ENCODE results near the gene SH3TC2. TPM values are rescaled to one million over a fixed set of nuclear protein-coding genes. Genes with fewer than 3 reads are reported as not detected.

The SH3TC2 gene
- total RNA-seq, 1 experiment from 2014 or later = 38.8 TPM

GRCh38 chr5:148972396-148972795 is 90.5 kb downstream of the SH3TC2 start:
- Histone ChIP-seq H2AFZ (0 out of 2 replicates have a peak overlapping the region, but pooled peaks have one; percentile 0), H3K4me2 (peak overlapping the region; percentile 53), H3K4me3 (no peak overlapping the region), H3K4me1 (replicated peaks; ENCODE audit: insufficient read depth) (peaks cover 59% of the 10 kb centered on the region), H3K36me3 (ENCODE audit: low read depth) (no peaks in the 10 kb centered on the region), H3F3A (ENCODE audit: insufficient read depth, low read depth) (peaks cover 34% of the 10 kb centered on the region), H3K27me3 (ENCODE audit: insufficient read depth, low read depth) (no peaks in the 10 kb centered on the region), H3K9me2 (ENCODE audit: insufficient read depth) (no peaks in the 10 kb centered on the region), H3K27ac (peak overlapping the region; percentile 94), H3K79me2 (ENCODE audit: low read depth) (no peaks in the 10 kb centered on the region), H4K20me1 (ENCODE audit: insufficient read depth) (no peaks in the 10 kb centered on the region), H3K9me3 (ENCODE audit: insufficient read depth, low read depth) (no peaks in the 10 kb centered on the region)
- DNase-seq = peak in 1 of 2 experiments; percentile 34
- CTCF ChIA-PET = interaction anchor here (1.0 kb wide), 1 partner anchor 60 kb away, joined by 3 read pairs; no protein-coding TSS in a partner anchor
- intact Hi-C loops (cut with micrococcal nuclease; ENCODE audit: unreplicated experiment) = no loop called here
- BruUV-seq (replicated peaks) = no TSS peak
- POLR2A ChIA-PET (ENCODE audit: unreplicated experiment) = interaction anchor here (1.0 kb wide), 1 partner anchor 58 kb away, joined by 7 read pairs; no protein-coding TSS in a partner anchor
- TF ChIP-seq EZH2 (IDR thresholded peaks at IDR 0.05; ENCODE audit: low read depth) (no peak), CTCF (conservative IDR thresholded peaks at IDR 0.05) (no peak)

- Histone ChIP-seq H4K20me1 (ENCODE audit: insufficient read depth) (no peaks in the 10 kb centered on the region), H3K4me3 (no peak overlapping the region), H3F3A (ENCODE audit: insufficient read depth, low read depth) (peaks cover 40% of the 10 kb centered on the region), H3K4me1 (replicated peaks; ENCODE audit: insufficient read depth) (peaks cover 56% of the 10 kb centered on the region), H3K4me2 (no peak overlapping the region), H3K9me3 (ENCODE audit: insufficient read depth, low read depth) (no peaks in the 10 kb centered on the region), H2AFZ (no peak overlapping the region), H3K36me3 (ENCODE audit: low read depth) (no peaks in the 10 kb centered on the region), H3K27ac (no peak overlapping the region), H3K9me2 (ENCODE audit: insufficient read depth) (no peaks in the 10 kb centered on the region), H3K27me3 (ENCODE audit: insufficient read depth, low read depth) (no peaks in the 10 kb centered on the region), H3K79me2 (ENCODE audit: low read depth) (no peaks in the 10 kb centered on the region)
- DNase-seq = peak in 1 of 2 experiments; percentile 17
- no peak for TF ChIP-seq EZH2 (IDR thresholded peaks at IDR 0.05; ENCODE audit: low read depth)
- no peak for TF ChIP-seq CTCF (conservative IDR thresholded peaks at IDR 0.05)
- POLR2A ChIA-PET (ENCODE audit: unreplicated experiment) = no interaction called here
- CTCF ChIA-PET = interaction anchor here (0.6 kb wide), 1 partner anchor 10 kb away, joined by 3 read pairs; no protein-coding TSS in a partner anchor
- BruUV-seq (replicated peaks) = no TSS peak
- intact Hi-C loops (cut with micrococcal nuclease; ENCODE audit: unreplicated experiment) = no loop called here
Measured at GRCh38 chr5:148970876-148971275, 92.0 kb downstream of the SH3TC2 start.

GRCh38 chr5:148970228-148970627 is 92.6 kb downstream of the SH3TC2 start:
- BruUV-seq (replicated peaks) = no TSS peak
- Histone ChIP-seq H3K9me2 (ENCODE audit: insufficient read depth) (no peaks in the 10 kb centered on the region), H3K36me3 (ENCODE audit: low read depth) (no peaks in the 10 kb centered on the region), H3K27ac (peak overlapping the region; percentile 54), H3K27me3 (ENCODE audit: insufficient read depth, low read depth) (no peaks in the 10 kb centered on the region), H2AFZ (0 out of 2 replicates have a peak overlapping the region, but pooled peaks have one; percentile 24), H3K4me3 (no peak overlapping the region), H3K4me1 (replicated peaks; ENCODE audit: insufficient read depth) (peaks cover 63% of the 10 kb centered on the region), H4K20me1 (ENCODE audit: insufficient read depth) (no peaks in the 10 kb centered on the region), H3K79me2 (ENCODE audit: low read depth) (no peaks in the 10 kb centered on the region), H3K9me3 (ENCODE audit: insufficient read depth, low read depth) (no peaks in the 10 kb centered on the region), H3F3A (ENCODE audit: insufficient read depth, low read depth) (peaks cover 44% of the 10 kb centered on the region), H3K4me2 (peak overlapping the region; percentile 2; the same call in 1 of the 2 replicates)
- intact Hi-C loops (cut with micrococcal nuclease; ENCODE audit: unreplicated experiment) = no loop called here
- peak in 1 of 2 experiments; percentile 32 for DNase-seq
- POLR2A ChIA-PET (ENCODE audit: unreplicated experiment) = interaction anchor here (0.5 to 0.7 kb wide), 2 partner anchors 46 to 58 kb away, joined by 3 to 7 read pairs; no protein-coding TSS in a partner anchor
- CTCF ChIA-PET = interaction anchor here (1.1 kb wide), 1 partner anchor 239 kb away, joined by 3 read pairs; no protein-coding TSS in a partner anchor
- TF ChIP-seq CTCF (conservative IDR thresholded peaks at IDR 0.05) = no peak
- TF ChIP-seq EZH2 (IDR thresholded peaks at IDR 0.05; ENCODE audit: low read depth) = no peak

Measured in PC-9 (cell line).